ENCODE results near the gene USP17L13. TPM values are rescaled to one million over a fixed set of nuclear protein-coding genes. Genes with fewer than 3 reads are reported as not detected.
"Not testable (repeated sequence)": the region's sequence is repeated elsewhere in the genome, so short reads cannot be mapped to it uniquely, and the experiment has no call there.

Gene USP17L13, protein sequence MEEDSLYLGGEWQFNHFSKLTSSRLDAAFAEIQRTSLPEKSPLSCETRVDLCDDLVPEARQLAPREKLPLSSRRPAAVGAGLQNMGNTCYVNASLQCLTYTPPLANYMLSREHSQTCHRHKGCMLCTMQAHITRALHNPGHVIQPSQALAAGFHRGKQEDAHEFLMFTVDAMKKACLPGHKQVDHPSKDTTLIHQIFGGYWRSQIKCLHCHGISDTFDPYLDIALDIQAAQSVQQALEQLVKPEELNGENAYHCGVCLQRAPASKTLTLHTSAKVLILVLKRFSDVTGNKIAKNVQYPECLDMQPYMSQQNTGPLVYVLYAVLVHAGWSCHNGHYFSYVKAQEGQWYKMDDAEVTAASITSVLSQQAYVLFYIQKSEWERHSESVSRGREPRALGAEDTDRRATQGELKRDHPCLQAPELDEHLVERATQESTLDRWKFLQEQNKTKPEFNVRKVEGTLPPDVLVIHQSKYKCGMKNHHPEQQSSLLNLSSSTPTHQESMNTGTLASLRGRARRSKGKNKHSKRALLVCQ
- total RNA-seq, result not detected
- not detected for polyA plus RNA-seq
- long read RNA-seq, donor 1, result 0 reads
- long read RNA-seq, donor 2, result 0 reads
- long read RNA-seq, donor 3, result 0 reads
- long read RNA-seq, donor 4, result 0 reads
- long read RNA-seq, donor 5, result 0 reads
- long read RNA-seq, donor 6, result 0 reads
- long read RNA-seq, donor 7, result 0 reads
- long read RNA-seq, donor 8, result 0 reads
- long read RNA-seq, donor 9, result 0 reads
- long read RNA-seq, donor 10, result 0 reads

DNA sequence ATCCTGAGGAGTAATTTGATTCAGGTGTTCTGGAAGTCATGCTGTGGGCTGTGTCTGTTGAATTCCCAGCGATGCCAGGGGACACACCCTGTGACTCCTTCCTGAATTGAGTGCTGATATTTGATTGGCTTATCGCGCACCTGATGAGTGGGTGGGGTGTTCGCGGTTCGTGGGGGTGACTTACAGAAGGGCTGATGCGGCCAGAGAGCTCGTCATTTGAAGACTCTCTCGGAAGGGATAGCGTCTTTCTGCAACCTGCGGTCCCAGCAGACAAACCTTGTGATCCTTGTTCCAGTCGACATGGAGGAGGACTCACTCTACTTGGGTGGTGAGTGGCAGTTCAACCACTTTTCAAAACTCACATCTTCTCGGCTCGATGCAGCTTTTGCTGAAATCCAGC is at the start of gene USP17L13:
USP17L13 (plus strand) TSS at position 301 of the 400 bp plus-strand sequence; CDS start at position 301, 0 bp downstream.
- H3K27me3 ChIP-seq; H3K36me3 ChIP-seq (replicated peaks in 1 of 2); intact Hi-C loops (cut with DNase I); H3K4me1 ChIP-seq (replicated peaks in 1 of 2); H3K27ac ChIP-seq; H3K9me3 ChIP-seq (replicated peaks in 1 of 3); DNase-seq; H3K4me3 ChIP-seq: not testable (repeated sequence)
- no CpG with 5 or more reads among the region's 14 CpGs for WGBS, 4 donors

DNA sequence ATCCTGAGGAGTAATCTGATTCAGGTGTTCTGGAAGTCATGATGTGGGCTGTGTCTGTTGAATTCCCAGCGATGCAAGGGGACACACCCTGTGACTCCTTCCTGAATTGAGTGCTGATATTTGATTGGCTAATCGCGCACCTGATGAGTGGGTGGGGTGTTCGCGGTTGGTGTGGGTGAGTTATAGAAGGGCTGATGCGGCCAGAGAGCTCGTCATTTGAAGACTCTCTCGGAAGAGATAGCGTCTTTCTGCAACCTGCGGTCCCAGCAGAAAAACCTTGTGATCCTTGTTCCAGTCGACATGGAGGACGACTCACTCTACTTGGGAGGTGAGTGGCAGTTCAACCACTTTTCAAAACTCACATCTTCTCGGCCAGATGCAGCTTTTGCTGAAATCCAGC is 14.3 kb upstream of the USP17L13 start, which contains the start of gene USP17L10:
USP17L10 (plus strand) TSS at position 301 of the 400 bp plus-strand sequence; CDS start at position 301, 0 bp downstream.
- H3K4me3 ChIP-seq; H3K27me3 ChIP-seq; H3K9me3 ChIP-seq (replicated peaks in 1 of 3); intact Hi-C loops (cut with DNase I); H3K27ac ChIP-seq; H3K36me3 ChIP-seq (replicated peaks in 1 of 2); H3K4me1 ChIP-seq (replicated peaks in 1 of 2); DNase-seq: not testable (repeated sequence)
- WGBS, 4 donors, result 80 to 87% methylated on average over 4 to 12 of the region's 13 CpGs; no CpG with 5 or more reads in 2 of the 4 donors

DNA sequence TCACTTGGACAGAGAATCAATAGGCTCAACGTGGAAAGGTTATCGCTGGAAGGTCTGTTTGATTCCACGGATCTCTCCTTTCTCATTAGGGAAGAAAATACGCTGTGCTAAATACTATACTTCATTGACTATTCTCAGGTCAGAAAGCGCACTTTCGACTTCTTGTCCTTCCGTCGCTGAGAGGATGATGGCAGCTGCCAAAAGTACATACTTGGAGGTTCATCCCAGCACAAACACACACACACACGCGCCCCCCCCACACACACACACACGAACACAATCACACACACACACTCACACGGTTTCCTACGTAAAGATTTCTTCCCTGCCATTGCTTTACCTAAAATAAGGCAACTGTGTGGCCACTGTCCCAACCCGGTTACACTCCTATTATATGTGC is 10.0 kb upstream of the USP17L13 start:
- H3K27me3 ChIP-seq; H3K27ac ChIP-seq; H3K4me3 ChIP-seq; H3K36me3 ChIP-seq (replicated peaks in 1 of 2); intact Hi-C loops (cut with DNase I); H3K4me1 ChIP-seq (replicated peaks in 1 of 2); H3K9me3 ChIP-seq (replicated peaks in 1 of 3): not testable (repeated sequence)
- WGBS, 4 donors, result 69 to 83% (median 75%) methylated on average over 8 to 11 of the region's 14 CpGs
- peak in 3 of 7 donors; percentile 1 to 35 (median 6) for DNase-seq

DNA sequence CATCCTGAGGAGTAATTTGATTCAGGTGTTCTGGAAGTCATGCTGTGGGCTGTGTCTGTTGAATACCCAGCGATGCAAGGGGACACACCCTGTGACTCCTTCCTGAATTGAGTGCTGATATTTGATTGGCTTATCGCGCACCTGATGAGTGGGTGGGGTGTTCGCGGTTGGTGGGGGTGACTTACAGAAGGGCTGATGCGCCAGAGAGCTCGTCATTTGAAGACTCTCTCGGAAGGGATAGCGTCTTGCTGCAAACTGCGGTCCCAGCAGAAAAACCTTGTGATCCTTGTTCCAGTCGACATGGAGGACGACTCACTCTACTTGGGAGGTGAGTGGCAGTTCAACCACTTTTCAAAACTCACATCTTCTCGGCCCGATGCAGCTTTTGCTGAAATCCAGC is 9.6 kb upstream of the USP17L13 start, which contains the start of gene USP17L11:
USP17L11 (plus strand) TSS at position 301 of the 400 bp plus-strand sequence; CDS start at position 301, 0 bp downstream.
- H3K9me3 ChIP-seq (replicated peaks in 1 of 3); H3K27me3 ChIP-seq; H3K27ac ChIP-seq; H3K36me3 ChIP-seq (replicated peaks in 1 of 2); H3K4me3 ChIP-seq; H3K4me1 ChIP-seq (replicated peaks in 1 of 2); DNase-seq; intact Hi-C loops (cut with DNase I): not testable (repeated sequence)
- WGBS, 4 donors, result 92% methylated on average over 9 of the region's 14 CpGs; no CpG with 5 or more reads in 3 of the 4 donors

DNA sequence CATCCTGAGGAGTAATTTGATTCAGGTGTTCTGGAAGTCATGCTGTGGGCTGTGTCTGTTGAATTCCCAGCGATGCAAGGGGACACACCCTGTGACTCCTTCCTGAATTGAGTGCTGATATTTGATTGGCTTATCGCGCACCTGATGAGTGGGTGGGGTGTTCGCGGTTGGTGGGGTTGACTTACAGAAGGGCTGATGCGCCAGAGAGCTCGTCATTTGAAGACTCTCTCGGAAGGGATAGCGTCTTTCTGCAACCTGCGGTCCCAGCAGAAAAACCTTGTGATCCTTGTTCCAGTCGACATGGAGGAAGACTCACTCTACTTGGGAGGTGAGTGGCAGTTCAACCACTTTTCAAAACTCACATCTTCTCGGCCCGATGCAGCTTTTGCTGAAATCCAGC is 4.8 kb upstream of the USP17L13 start, which contains the start of gene USP17L12:
USP17L12 (plus strand) TSS at position 301 of the 400 bp plus-strand sequence; CDS start at position 301, 0 bp downstream.
- H3K4me1 ChIP-seq (replicated peaks in 1 of 2); H3K9me3 ChIP-seq (replicated peaks in 1 of 3); H3K27ac ChIP-seq; DNase-seq; H3K4me3 ChIP-seq; intact Hi-C loops (cut with DNase I); H3K27me3 ChIP-seq; H3K36me3 ChIP-seq (replicated peaks in 1 of 2): not testable (repeated sequence)
- no CpG with 5 or more reads among the region's 13 CpGs for WGBS, 4 donors

DNA sequence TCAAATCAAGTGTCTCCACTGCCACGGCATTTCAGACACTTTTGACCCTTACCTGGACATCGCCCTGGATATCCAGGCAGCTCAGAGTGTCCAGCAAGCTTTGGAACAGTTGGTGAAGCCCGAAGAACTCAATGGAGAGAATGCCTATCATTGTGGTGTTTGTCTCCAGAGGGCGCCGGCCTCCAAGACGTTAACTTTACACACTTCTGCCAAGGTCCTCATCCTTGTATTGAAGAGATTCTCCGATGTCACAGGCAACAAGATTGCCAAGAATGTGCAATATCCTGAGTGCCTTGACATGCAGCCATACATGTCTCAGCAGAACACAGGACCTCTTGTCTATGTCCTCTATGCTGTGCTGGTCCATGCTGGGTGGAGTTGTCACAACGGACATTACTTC is 5.6 kb downstream of the USP17L13 start:
- H3K9me3 ChIP-seq (replicated peaks in 1 of 3); H3K4me1 ChIP-seq (replicated peaks in 1 of 2); H3K36me3 ChIP-seq (replicated peaks in 1 of 2); intact Hi-C loops (cut with DNase I); H3K27me3 ChIP-seq; H3K27ac ChIP-seq; H3K4me3 ChIP-seq: not testable (repeated sequence)
- DNase-seq, result peak in 2 of 7 donors; percentile 2 to 14
- 79 to 86% (median 85%) methylated on average over 4 to 5 of the region's 8 CpGs; no CpG with 5 or more reads in 1 of the 4 donors for WGBS, 4 donors

DNA sequence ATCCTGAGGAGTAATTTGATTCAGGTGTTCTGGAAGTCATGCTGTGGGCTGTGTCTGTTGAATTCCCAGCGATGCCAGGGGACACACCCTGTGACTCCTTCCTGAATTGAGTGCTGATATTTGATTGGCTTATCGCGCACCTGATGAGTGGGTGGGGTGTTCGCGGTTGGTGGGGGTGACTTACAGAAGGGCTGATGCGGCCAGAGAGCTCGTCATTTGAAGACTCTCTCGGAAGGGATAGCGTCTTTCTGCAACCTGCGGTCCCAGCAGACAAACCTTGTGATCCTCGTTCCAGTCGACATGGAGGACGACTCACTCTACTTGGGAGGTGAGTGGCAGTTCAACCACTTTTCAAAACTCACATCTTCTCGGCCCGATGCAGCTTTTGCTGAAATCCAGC is 9.4 kb downstream of the USP17L13 start, which contains the start of gene USP17L15:
USP17L15 (plus strand) TSS at position 301 of the 400 bp plus-strand sequence; CDS start at position 301, 0 bp downstream.
- H3K27ac ChIP-seq; intact Hi-C loops (cut with DNase I); H3K27me3 ChIP-seq; H3K4me1 ChIP-seq (replicated peaks in 1 of 2); H3K9me3 ChIP-seq (replicated peaks in 1 of 3); H3K4me3 ChIP-seq; DNase-seq; H3K36me3 ChIP-seq (replicated peaks in 1 of 2): not testable (repeated sequence)
- WGBS, 4 donors, result no CpG with 5 or more reads among the region's 15 CpGs

DNA sequence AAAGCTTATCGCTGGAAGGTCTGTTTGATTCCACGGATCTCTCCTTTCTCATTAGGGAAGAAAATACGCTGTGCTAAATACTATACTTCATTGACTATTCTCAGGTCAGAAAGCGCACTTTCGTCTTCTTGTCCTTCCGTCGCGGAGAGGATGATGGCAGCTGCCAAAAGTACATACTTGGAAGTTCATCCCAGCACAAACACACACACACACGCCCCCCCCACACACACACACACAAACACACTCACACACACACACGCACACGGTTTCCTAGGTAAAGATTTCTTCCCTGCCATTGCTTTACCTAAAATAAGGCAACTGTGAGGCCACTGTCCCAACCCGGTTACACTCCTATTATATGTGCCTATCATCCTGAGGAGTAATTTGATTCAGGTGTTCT is 13.8 kb downstream of the USP17L13 start:
- H3K27me3 ChIP-seq; H3K9me3 ChIP-seq (replicated peaks in 1 of 3); H3K4me3 ChIP-seq; intact Hi-C loops (cut with DNase I); H3K4me1 ChIP-seq (replicated peaks in 1 of 2); H3K36me3 ChIP-seq (replicated peaks in 1 of 2); H3K27ac ChIP-seq: not testable (repeated sequence)
- DNase-seq, result peak in 2 of 7 donors; percentile 17 to 48
- 70 to 81% methylated on average over 8 to 11 of the region's 12 CpGs; no CpG with 5 or more reads in 2 of the 4 donors for WGBS, 4 donors

DNA sequence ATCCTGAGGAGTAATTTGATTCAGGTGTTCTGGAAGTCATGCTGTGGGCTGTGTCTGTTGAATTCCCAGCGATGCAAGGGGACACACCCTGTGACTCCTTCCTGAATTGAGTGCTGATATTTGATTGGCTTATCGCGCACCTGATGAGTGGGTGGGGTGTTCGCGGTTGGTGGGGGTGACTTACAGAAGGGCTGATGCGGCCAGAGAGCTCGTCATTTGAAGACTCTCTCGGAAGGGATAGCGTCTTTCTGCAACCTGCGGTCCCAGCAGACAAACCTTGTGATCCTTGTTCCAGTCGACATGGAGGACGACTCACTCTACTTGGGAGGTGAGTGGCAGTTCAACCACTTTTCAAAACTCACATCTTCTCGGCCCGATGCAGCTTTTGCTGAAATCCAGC is 18.9 kb downstream of the USP17L13 start, which contains the start of gene USP17L17:
USP17L17 (plus strand) TSS at position 301 of the 400 bp plus-strand sequence; CDS start at position 301, 0 bp downstream.
- H3K36me3 ChIP-seq (replicated peaks in 1 of 2); H3K4me1 ChIP-seq (replicated peaks in 1 of 2); intact Hi-C loops (cut with DNase I); DNase-seq; H3K4me3 ChIP-seq; H3K27me3 ChIP-seq; H3K27ac ChIP-seq; H3K9me3 ChIP-seq (replicated peaks in 1 of 3): not testable (repeated sequence)
- WGBS, 4 donors, result 83 to 97% (median 91%) methylated on average over 4 to 13 of the region's 14 CpGs

DNA sequence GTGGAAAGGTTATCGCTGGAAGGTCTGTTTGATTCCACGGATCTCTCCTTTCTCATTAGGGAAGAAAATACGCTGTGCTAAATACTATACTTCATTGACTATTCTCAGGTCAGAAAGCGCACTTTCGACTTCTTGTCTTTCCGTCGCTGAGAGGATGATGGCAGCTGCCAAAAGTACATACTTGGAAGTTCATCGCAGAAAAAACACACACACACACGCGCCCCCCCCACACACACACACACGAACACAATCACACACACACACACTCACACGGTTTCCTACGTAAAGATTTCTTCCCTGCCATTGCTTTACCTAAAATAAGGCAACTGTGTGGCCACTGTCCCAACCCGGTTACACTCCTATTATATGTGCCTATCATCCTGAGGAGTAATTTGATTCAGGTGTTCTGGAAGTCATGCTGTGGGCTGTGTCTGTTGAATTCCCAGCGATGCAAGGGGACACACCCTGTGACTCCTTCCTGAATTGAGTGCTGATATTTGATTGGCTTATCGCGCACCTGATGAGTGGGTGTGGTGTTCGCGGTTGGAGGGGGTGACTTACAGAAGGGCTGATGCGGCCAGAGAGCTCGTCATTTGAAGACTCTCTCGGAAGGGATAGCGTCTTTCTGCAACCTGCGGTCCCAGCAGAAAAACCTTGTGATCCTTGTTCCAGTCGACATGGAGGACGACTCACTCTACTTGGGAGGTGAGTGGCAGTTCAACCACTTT is 23.4 kb downstream of the USP17L13 start, which contains the start of gene USP17L18:
USP17L18 (plus strand) TSS at position 678 of the 728 bp plus-strand sequence; CDS start at position 678, 0 bp downstream.
- peak in 5 of 7 donors; percentile 6 to 66 (median 13) for DNase-seq
- intact Hi-C loops (cut with DNase I); H3K36me3 ChIP-seq (replicated peaks in 1 of 2); H3K4me3 ChIP-seq; H3K27me3 ChIP-seq; H3K27ac ChIP-seq; H3K4me1 ChIP-seq (replicated peaks in 1 of 2); H3K9me3 ChIP-seq (replicated peaks in 1 of 3): not testable (repeated sequence)
- WGBS, 4 donors, result 87 to 90% (median 89%) methylated on average over 11 to 20 of the region's 26 CpGs

Measured in adrenal gland (tissue), 19 donors.